Loucy (cell line): ENCODE measurements around the gene GBGT1.

Experiments used
- EZH2phosphoT487 ChIP-seq: fragments of 200-600 bp; IDR thresholded peaks from 2 replicates; pipeline ENCODE4 v1.6.1; 2018; ENCODE audit warnings: antibody characterized with exemption, mild to moderate bottlenecking, moderate library complexity, borderline replicate concordance
- TF ChIP-seq, protein P1 (sequence below): fragments of 200-600 bp; sonication (generic); conservative IDR thresholded peaks from 2 replicates; pipeline ENCODE4 v1.5.1; 2014; ENCODE audit warnings: mild to moderate bottlenecking, antibody characterized with exemption, low read length

DNA sequence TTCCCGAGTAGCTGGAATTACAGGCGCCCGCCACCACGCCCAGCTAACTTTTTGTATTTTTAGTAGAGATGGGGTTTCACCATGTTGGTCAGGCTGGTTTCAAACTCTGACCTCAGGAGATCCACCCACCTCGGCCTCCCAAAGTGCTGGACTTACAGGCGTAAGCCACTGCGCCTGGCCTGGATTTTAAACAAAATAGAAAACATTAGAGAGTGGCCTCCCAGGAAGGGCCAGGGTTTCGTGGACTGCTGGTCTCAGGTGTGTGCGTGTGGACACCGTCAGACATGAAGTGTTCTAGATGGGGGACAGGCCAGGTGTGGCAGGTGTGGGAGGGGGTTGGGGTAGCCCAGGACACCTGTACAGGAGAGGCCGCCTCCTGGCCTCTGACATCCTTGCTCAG, 7.0 kb upstream of the GBGT1 start:
- TF ChIP-seq, protein P1, sequence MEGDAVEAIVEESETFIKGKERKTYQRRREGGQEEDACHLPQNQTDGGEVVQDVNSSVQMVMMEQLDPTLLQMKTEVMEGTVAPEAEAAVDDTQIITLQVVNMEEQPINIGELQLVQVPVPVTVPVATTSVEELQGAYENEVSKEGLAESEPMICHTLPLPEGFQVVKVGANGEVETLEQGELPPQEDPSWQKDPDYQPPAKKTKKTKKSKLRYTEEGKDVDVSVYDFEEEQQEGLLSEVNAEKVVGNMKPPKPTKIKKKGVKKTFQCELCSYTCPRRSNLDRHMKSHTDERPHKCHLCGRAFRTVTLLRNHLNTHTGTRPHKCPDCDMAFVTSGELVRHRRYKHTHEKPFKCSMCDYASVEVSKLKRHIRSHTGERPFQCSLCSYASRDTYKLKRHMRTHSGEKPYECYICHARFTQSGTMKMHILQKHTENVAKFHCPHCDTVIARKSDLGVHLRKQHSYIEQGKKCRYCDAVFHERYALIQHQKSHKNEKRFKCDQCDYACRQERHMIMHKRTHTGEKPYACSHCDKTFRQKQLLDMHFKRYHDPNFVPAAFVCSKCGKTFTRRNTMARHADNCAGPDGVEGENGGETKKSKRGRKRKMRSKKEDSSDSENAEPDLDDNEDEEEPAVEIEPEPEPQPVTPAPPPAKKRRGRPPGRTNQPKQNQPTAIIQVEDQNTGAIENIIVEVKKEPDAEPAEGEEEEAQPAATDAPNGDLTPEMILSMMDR = no peak
- no peak for TF ChIP-seq EZH2phosphoT487
